HepG2 (cell line): Measurements from ENCODE around the gene S100A11. TPM values are rescaled to one million over a fixed set of nuclear protein-coding genes. Genes with fewer than 3 reads are reported as not detected.

Experiments used
- ATAC-seq: fragments of 200-7000 bp; cut with Tn5 transposase; 3 replicates; pipeline ENCODE4 v1.9.1; 2020; ENCODE audit warnings: mild to moderate bottlenecking, moderate library complexity
- BruUV-seq: library from RNA; stranded (reverse); fragments of 400-500 nt; replicated peaks from 2 replicates; lab custom pipeline; 2021; lab: Mats Ljungman, UMichigan
- CTCF ChIA-PET: fragments of 300-600 bp; formaldehyde crosslinking; extraction: SDS; loops from one replicate; lab custom pipeline; 2021; ENCODE audit warnings: low total read pairs, inconsistent platforms, low intra/inter-chr PET ratio; lab: Yijun Ruan, JAX
- POLR2A ChIA-PET: fragments of 350-600 bp; sonication (Branson Sonifier 250); formaldehyde crosslinking; loops from one replicate; lab custom pipeline; 2020; ENCODE audit warnings: antibody characterized with exemption, inconsistent platforms; lab: Yijun Ruan, JAX
- DNase-seq: peaks from one replicate; pipeline ENCODE4 v3.0.0-alpha.2; 2015; ENCODE audit warnings: low spot score
- FAIRE-seq: peaks from 3 replicates; lab custom pipeline; 2011; peaks lifted over from hg19 to GRCh38; lab: Jason Lieb, UNC
- H2AFZ ChIP-seq: one replicate; pipeline ENCODE4 v1.6.1; 2011; ENCODE audit warnings: low read length, inconsistent platforms
- H3K27ac ChIP-seq: fragments of 300-600 bp; 3 replicates; pipeline ENCODE4 v1.8.0; 2011; ENCODE audit warnings: mixed run types, mild to moderate bottlenecking, mixed read lengths, low read length, inconsistent platforms; ENCODE audit not compliant: insufficient read depth; ENCODE audit errors: extremely low read length
- H3K27me3 ChIP-seq, 2 experiments: fragments of 200-600 bp in 1 of 2; 2 replicates in 1 of 2; 3 replicates in 1 of 2; pipeline versions ENCODE4 v1.6.0 to v1.8.0; 2011; ENCODE audit warnings: low read length in 2 of 2, mild to moderate bottlenecking in 2 of 2, moderate library complexity in 2 of 2, inconsistent platforms in 1 of 2; ENCODE audit not compliant: insufficient read depth in 2 of 2, control insufficient read depth in 1 of 2
- H3K36me3 ChIP-seq, 2 experiments: fragments of 200-600 bp in 1 of 2; replicated peaks in 1 of 2; 2 replicates in 1 of 2; 3 replicates in 1 of 2; pipeline versions ENCODE4 v1.5.1 to v1.8.0; 2011; ENCODE audit warnings: low read length in 2 of 2, inconsistent platforms in 1 of 2; ENCODE audit not compliant: insufficient read depth in 2 of 2, control insufficient read depth in 1 of 2
- H3K4me1 ChIP-seq: 2 replicates; pipeline ENCODE4 v1.5.1; 2012; ENCODE audit warnings: low read length, inconsistent platforms; ENCODE audit not compliant: insufficient read depth
- H3K4me2 ChIP-seq: 2 replicates; pipeline ENCODE4 v1.6.0; 2011; ENCODE audit warnings: low read depth, low read length, inconsistent platforms
- H3K4me3 ChIP-seq, 3 experiments: fragments of 200-600 bp in 1 of 3; sonication (generic), shearing (Covaris generic) in 1 of 3; replicated peaks in 1 of 3; 2 replicates each; pipeline ENCODE4 v1.5.1; 2011 to 2016; ENCODE audit warnings: low read length in 3 of 3, inconsistent platforms in 2 of 3, low read depth in 2 of 3, mild to moderate bottlenecking in 2 of 3, control low read depth in 1 of 3, mixed read lengths in 1 of 3; ENCODE audit not compliant: insufficient read depth in 1 of 3
- H3K79me2 ChIP-seq: one replicate; pipeline ENCODE4 v1.6.1; 2011; ENCODE audit warnings: low read length, inconsistent platforms; ENCODE audit not compliant: insufficient read depth
- H3K9ac ChIP-seq: 2 replicates; pipeline ENCODE4 v1.6.0; 2011; ENCODE audit warnings: mild to moderate bottlenecking, low read depth, low read length, inconsistent platforms; ENCODE audit not compliant: insufficient read depth
- H3K9me3 ChIP-seq: 2 replicates; pipeline ENCODE4 v1.5.1; 2012; ENCODE audit warnings: mild to moderate bottlenecking, low read length
- H4K20me1 ChIP-seq: 2 replicates; pipeline ENCODE4 v1.6.0; 2011; ENCODE audit warnings: inconsistent platforms, mild to moderate bottlenecking, low read length, moderate library complexity; ENCODE audit not compliant: insufficient read depth
- SNAPC2 ChIP-seq: sonication (generic); formaldehyde crosslinking; IDR thresholded peaks from 2 replicates; pipeline ENCODE4 v1.8.1; 2022; ENCODE audit warnings: mild to moderate bottlenecking, missing genetic modification reagents
- TBL1XR1 ChIP-seq: fragments of 150-350 bp; IDR thresholded peaks from 2 replicates; pipeline ENCODE4 v1.6.1; 2014; ENCODE audit warnings: borderline replicate concordance, low read length; ENCODE audit not compliant: partially characterized antibody
- ZNF691 ChIP-seq: sonication (generic); formaldehyde crosslinking; IDR thresholded peaks from 2 replicates; pipeline ENCODE4 v1.4.0; 2020; ENCODE audit warnings: missing genetic modification reagents, low read depth, mild to moderate bottlenecking, borderline replicate concordance
- WGBS: methylation state at CpG from one replicate; pipeline ENCODE4 v1.1.6; 2017; ENCODE audit warnings: low lambda C conversion rate; 5-methylcytosine and 5-hydroxymethylcytosine counted together
- in situ Hi-C: cut with HindIII; loops from 2 replicates; pipeline ENCODE4 v1.10.0; 2017; ENCODE audit warnings: low pct_unique_long_range_greater_than_20kb; ENCODE audit not compliant: extremely low pct_ligation_motif_present
- intact Hi-C: fragments of 100-400 bp; cut with micrococcal nuclease; formaldehyde crosslinking; loops from one replicate; pipeline ENCODE4 v1.10.0; 2022; ENCODE audit not compliant: unreplicated experiment
- polyA plus RNA-seq, 8 experiments: library from polyadenylated mRNA; depleted of rRNA in 3 of 8; stranded (reverse) in 7 of 8; unstranded in 1 of 8; fragments of >200 nt; fragmentation: Illumina TruSeq in 4 of 8; extraction: Trizol in 4 of 8; gene quantifications; 2 replicates each; pipeline versions ENCODE4 v1.2.1 to v1.2.3, GENCODE V29; 2011 to 2016; ENCODE audit warnings: low read depth in 4 of 8, missing spikeins in 1 of 8, mixed read lengths in 1 of 8; ENCODE audit not compliant: insufficient read depth in 1 of 8
- total RNA-seq, 5 experiments: library from RNA; depleted of rRNA; stranded (reverse); fragments of >200 nt; fragmentation: Illumina TruSeq; extraction: Trizol; gene quantifications; 2 replicates each; pipeline ENCODE4 v1.2.3, GENCODE V29; 2016; ENCODE audit warnings: low read depth in 1 of 5
- TF ChIP-seq, protein P1 (sequence below): sonication (generic); formaldehyde crosslinking; IDR thresholded peaks from 2 replicates; pipeline ENCODE4 v1.5.0; 2020; ENCODE audit warnings: missing genetic modification reagents
- TF ChIP-seq, protein P2 (sequence below): sonication (generic); formaldehyde crosslinking; IDR thresholded peaks from 2 replicates; pipeline ENCODE4 v1.4.0; 2020; ENCODE audit warnings: missing genetic modification reagents; ENCODE audit errors: not compliant biosample characterization

S100A11 gene
- total and polyA plus RNA-seq, 2 of the 13 experiments (the other 11 are each of a cell fraction or from before 2014, with no cell fraction given) = 6.6 to 34.4 TPM

DNA sequence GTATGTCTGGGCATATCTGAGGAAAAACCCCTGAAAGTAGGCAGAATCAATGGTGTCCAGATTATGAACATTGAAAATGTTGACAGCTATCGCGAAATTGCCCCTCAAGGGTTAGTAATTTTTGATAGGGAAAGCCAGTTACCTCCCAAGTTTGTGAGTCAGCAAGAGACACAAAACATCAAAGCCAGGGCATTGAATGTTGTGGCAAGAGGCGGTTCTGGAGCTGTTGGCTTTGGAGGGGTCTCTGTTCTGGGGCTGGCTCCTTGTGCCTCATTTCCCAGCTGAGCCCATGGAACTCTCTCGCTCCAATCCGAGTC lies 10.6 kb upstream of the S100A11 start (continued):
- TF ChIP-seq, protein P1, sequence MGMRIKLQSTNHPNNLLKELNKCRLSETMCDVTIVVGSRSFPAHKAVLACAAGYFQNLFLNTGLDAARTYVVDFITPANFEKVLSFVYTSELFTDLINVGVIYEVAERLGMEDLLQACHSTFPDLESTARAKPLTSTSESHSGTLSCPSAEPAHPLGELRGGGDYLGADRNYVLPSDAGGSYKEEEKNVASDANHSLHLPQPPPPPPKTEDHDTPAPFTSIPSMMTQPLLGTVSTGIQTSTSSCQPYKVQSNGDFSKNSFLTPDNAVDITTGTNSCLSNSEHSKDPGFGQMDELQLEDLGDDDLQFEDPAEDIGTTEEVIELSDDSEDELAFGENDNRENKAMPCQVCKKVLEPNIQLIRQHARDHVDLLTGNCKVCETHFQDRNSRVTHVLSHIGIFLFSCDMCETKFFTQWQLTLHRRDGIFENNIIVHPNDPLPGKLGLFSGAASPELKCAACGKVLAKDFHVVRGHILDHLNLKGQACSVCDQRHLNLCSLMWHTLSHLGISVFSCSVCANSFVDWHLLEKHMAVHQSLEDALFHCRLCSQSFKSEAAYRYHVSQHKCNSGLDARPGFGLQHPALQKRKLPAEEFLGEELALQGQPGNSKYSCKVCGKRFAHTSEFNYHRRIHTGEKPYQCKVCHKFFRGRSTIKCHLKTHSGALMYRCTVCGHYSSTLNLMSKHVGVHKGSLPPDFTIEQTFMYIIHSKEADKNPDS (CRISPR knock-in tag) = no peak
- no peak for TF ChIP-seq TBL1XR1
- no peak for TF ChIP-seq ZNF691 (CRISPR knock-in tag)

DNA sequence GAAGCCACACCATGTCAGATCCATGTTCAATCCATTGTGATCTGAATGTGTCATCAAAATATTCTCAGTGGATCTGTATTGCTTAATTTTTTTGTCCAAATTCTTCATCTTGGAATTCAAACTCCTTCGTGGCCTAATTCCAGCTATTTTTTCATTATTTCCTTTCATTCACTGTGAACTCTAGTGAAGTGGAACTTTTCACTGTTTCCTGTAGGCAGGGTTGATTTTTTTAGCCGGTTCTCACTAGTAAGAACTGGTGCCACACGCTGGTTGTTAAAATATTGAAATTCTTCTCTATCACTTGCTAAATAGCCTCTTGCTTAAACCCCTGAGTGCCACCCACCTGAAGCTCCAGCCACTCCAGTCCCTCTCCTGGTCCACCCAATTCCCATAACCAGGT lies 7.6 kb upstream of the S100A11 start:
- WGBS = 13% methylated on average over 3 of the region's 3 CpGs
- H3K4me1 ChIP-seq = peaks cover 17% of the 10 kb centered on the region
- DNase-seq (no peak), FAIRE-seq (no peak), ATAC-seq (no peak)
- H3K4me2 ChIP-seq = no peak overlapping the region
- H3K9me3 ChIP-seq = no peaks in the 10 kb centered on the region
- no peak overlapping the region for H2AFZ ChIP-seq
- intact Hi-C loops = no loop called here
- in situ Hi-C loops = no loop called here
- TF ChIP-seq SNAPC2 (CRISPR knock-in tag) = no peak
- TF ChIP-seq, protein P2, sequence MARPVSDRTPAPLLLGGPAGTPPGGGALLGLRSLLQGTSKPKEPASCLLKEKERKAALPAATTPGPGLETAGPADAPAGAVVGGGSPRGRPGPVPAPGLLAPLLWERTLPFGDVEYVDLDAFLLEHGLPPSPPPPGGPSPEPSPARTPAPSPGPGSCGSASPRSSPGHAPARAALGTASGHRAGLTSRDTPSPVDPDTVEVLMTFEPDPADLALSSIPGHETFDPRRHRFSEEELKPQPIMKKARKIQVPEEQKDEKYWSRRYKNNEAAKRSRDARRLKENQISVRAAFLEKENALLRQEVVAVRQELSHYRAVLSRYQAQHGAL = no peak
- ChIA-PET POLR2A (no interaction called here), CTCF (no interaction called here)
- H3K79me2 ChIP-seq = no peaks in the 10 kb centered on the region
- no peaks in the 10 kb centered on the region for H3K36me3 ChIP-seq
- H3K27me3 ChIP-seq = peaks cover 0 to 25% of the 10 kb centered on the region in 2 experiments; a peak in 1 of 5 replicates
- no peak overlapping the region for H3K4me3 ChIP-seq
- H4K20me1 ChIP-seq = no peaks in the 10 kb centered on the region
- no peak overlapping the region for H3K27ac ChIP-seq
- BruUV-seq = no TSS peak
- H3K9ac ChIP-seq = no peak overlapping the region
